Measurements from ENCODE around the gene BBS5. TPM values are rescaled to one million over a fixed set of nuclear protein-coding genes. Genes with fewer than 3 reads are reported as not detected.
"Not testable (repeated sequence)": the region's sequence is repeated elsewhere in the genome, so short reads cannot be mapped to it uniquely, and the experiment has no call there.

Gene BBS5
- 2.1 and 3.2 TPM in 2 replicates for total RNA-seq (2022)
- percentile 38 among the genes with signal in this experiment for Bru-seq, nascent RNA
- BruChase-seq, experiment 1, labeled RNA remaining after a 2-hour chase, result percentile 56 among the genes with signal in this experiment
- BruChase-seq, experiment 2, labeled RNA remaining after a 6-hour chase, result percentile 69 among the genes with signal in this experiment
- long read RNA-seq, result 0 reads

DNA sequence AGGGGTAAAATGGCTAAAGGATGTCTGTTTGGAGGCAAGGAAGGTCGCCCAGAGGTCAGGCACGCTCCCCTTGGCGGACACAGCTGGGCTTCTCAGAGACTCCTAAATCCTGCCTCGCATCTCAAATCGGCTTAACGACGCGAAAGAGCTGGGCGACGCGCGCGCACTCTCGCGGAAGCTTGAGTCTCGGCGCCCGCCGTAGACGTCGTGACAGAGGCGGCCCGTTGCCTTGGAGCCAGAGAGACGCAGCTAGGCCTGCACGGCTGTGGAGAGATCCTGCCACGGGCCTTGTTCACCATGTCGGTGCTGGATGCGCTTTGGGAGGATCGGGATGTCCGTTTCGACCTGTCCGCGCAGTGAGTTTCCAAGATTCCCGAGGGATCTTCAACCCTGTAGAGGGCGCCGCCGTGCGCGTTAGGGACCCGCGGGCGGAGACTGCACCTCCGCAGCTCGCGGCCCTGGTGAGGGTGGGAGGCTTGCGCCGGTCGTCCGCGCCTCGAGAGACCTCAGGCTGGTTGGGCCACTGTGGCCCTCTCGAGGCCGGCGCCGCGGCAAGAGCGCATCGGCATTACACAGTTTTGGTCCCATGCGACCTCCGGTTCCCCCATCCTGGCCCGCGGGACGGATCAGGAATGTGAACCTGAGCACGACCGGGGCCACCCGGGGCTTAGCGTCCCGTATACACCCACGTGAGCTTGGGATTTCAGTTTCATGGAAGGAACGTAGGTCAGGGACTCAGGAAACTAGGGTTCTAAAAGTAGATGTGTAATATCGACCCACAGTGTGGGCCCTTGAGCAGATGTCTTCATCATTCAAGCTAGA is at the start of gene BBS5:
Gene BBS5 (plus strand): TSS at position 238 of the 822 bp plus-strand sequence. CDS start 60 bp downstream, at position 298.
- Mint-ChIP-seq H3K36me3 (ENCODE audit: insufficient read depth, unreplicated experiment) (no peaks in the 10 kb centered on the region), H3K4me3 (ENCODE audit: unreplicated experiment) (peak within 1 kb of the TSS; percentile 63), H3K4me1 (ENCODE audit: low read depth, unreplicated experiment) (peaks cover 12% of the 10 kb centered on the region), H3K9me3 (ENCODE audit: unreplicated experiment) (no peaks in the 10 kb centered on the region), H3K27ac (ENCODE audit: unreplicated experiment) (peak within 1 kb of the TSS; percentile 60), H3K27me3 (ENCODE audit: insufficient read depth, unreplicated experiment) (no peaks in the 10 kb centered on the region)
- ChIA-PET CTCF (interaction anchor here (0.6 to 1.4 kb wide), 5 partner anchors 9 to 348 kb away, joined by 3 to 8 read pairs (median 4); partner anchors contain the start of gene UBR3), POLR2A (interaction anchor here (1.0 kb wide), 1 partner anchor 94 kb away, joined by 3 read pairs; the partner anchor contains the start of gene FASTKD1)
- DNase-seq, result peak; percentile 77 to 85
- Histone ChIP-seq H3K4me3 (ENCODE audit: low read depth, low read length) (peak within 1 kb of the TSS; percentile 77), H3K36me3 (ENCODE audit: control insufficient read depth, insufficient read depth, low read length) (no peaks in the 10 kb centered on the region), H3K27me3 (replicated peaks; ENCODE audit: control insufficient read depth, insufficient read depth, low read length) (no peaks in the 10 kb centered on the region), H3K4me1 (no peaks in the 10 kb centered on the region; the same call in 1 of the 2 replicates), H3K9me3 (no peaks in the 10 kb centered on the region)
- no TSS peak for BruUV-seq (replicated peaks)
- TF ChIP-seq, protein P1, sequence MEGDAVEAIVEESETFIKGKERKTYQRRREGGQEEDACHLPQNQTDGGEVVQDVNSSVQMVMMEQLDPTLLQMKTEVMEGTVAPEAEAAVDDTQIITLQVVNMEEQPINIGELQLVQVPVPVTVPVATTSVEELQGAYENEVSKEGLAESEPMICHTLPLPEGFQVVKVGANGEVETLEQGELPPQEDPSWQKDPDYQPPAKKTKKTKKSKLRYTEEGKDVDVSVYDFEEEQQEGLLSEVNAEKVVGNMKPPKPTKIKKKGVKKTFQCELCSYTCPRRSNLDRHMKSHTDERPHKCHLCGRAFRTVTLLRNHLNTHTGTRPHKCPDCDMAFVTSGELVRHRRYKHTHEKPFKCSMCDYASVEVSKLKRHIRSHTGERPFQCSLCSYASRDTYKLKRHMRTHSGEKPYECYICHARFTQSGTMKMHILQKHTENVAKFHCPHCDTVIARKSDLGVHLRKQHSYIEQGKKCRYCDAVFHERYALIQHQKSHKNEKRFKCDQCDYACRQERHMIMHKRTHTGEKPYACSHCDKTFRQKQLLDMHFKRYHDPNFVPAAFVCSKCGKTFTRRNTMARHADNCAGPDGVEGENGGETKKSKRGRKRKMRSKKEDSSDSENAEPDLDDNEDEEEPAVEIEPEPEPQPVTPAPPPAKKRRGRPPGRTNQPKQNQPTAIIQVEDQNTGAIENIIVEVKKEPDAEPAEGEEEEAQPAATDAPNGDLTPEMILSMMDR (IDR thresholded peaks at IDR 0.05; ENCODE audit: insufficient read depth in 1 of 2, low read depth in 1 of 2, low read length in 1 of 2, severe bottlenecking in 1 of 2, unreplicated experiment in 1 of 2), result peak; percentile 76 to 78
- intact Hi-C loops (cut with micrococcal nuclease; ENCODE audit: unreplicated experiment), result no loop called here

DNA sequence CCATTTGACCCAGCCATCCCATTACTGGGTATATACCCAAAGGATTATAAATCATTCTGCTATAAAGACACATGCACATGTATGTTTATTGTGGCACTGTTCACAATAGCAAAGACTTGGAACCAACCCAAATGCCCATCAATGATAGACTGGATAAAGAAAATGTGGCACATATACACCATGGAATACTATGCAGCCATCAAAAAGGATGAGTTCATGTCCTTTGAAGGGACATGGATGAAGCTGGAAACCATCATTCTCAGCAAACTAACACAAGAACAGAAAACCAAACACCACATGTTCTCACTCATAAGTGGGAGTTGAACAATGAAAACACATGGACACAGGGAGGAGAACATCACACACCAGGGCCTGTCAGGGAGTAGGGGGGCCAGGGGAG is 47.5 kb upstream of the BBS5 start:
- H3K4me1 Mint-ChIP-seq (ENCODE audit: low read depth, unreplicated experiment); BruUV-seq (replicated peaks); DNase-seq; H3K4me1 ChIP-seq; H3K27me3 ChIP-seq (replicated peaks; ENCODE audit: control insufficient read depth, insufficient read depth, low read length); H3K36me3 Mint-ChIP-seq (ENCODE audit: insufficient read depth, unreplicated experiment); CTCF ChIA-PET; POLR2A ChIA-PET; intact Hi-C loops (cut with micrococcal nuclease; ENCODE audit: unreplicated experiment); H3K4me3 ChIP-seq (ENCODE audit: low read depth, low read length); H3K4me3 Mint-ChIP-seq (ENCODE audit: unreplicated experiment); H3K9me3 Mint-ChIP-seq (ENCODE audit: unreplicated experiment); H3K27ac Mint-ChIP-seq (ENCODE audit: unreplicated experiment); H3K36me3 ChIP-seq (ENCODE audit: control insufficient read depth, insufficient read depth, low read length); H3K9me3 ChIP-seq: not testable (repeated sequence)
- peaks cover 11% of the 10 kb centered on the region for H3K27me3 Mint-ChIP-seq (ENCODE audit: insufficient read depth, unreplicated experiment)

DNA sequence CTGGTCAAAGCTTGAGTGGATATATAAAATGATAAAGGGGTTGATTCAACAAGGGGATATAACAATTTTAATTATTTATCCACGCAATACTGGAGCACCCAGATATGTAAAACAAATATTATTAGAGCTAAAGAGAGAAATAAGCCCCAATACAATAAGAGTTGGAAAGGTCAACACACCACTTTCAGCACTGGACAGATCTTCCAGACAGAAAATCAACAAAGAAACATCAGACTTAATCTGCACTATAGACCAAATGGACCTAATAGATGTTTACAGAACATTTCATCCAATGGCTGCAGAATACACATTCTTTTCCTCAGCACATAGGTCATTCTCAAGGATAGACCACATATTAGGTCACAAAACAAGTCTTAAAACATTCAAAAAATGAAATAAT is 45.1 kb upstream of the BBS5 start:
- H3K9me3 ChIP-seq; H3K9me3 Mint-ChIP-seq (ENCODE audit: unreplicated experiment); H3K36me3 ChIP-seq (ENCODE audit: control insufficient read depth, insufficient read depth, low read length); H3K4me3 ChIP-seq (ENCODE audit: low read depth, low read length); H3K36me3 Mint-ChIP-seq (ENCODE audit: insufficient read depth, unreplicated experiment); POLR2A ChIA-PET; H3K4me1 Mint-ChIP-seq (ENCODE audit: low read depth, unreplicated experiment); H3K27ac Mint-ChIP-seq (ENCODE audit: unreplicated experiment); H3K4me1 ChIP-seq; DNase-seq; BruUV-seq (replicated peaks); CTCF ChIA-PET; H3K27me3 ChIP-seq (replicated peaks; ENCODE audit: control insufficient read depth, insufficient read depth, low read length); H3K4me3 Mint-ChIP-seq (ENCODE audit: unreplicated experiment); intact Hi-C loops (cut with micrococcal nuclease; ENCODE audit: unreplicated experiment): not testable (repeated sequence)
- peaks cover 11% of the 10 kb centered on the region for H3K27me3 Mint-ChIP-seq (ENCODE audit: insufficient read depth, unreplicated experiment)

DNA sequence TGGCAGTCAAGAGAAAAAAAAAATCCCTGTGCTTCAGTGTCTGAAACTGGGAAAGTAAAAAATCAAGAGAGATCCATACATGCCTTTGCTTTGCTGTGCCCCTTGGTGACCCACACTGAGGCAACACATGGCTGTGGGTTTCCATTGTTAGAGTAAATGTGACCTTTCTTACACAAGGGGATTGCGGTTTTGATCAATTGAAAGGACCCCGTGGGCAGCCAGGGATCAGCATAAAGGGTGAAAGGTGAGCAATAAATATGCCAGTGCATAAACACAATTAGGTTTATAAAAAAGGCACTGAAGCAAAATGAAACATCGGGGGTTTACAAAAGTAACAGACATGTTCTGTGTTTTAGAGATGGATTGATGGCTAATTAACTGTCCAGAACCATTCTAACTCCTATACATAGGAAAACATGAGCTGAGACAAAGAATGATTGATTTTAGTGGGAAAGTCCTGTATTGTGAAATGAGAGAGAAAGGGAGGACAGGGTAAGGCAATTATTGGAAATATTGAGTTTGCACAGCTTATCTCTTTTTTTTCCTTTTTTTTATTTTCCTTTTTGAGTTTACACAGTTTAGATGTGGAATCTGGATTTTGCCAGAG is 40.7 kb upstream of the BBS5 start:
- Mint-ChIP-seq H3K4me3 (ENCODE audit: unreplicated experiment) (no peak overlapping the region), H3K4me1 (ENCODE audit: low read depth, unreplicated experiment) (no peaks in the 10 kb centered on the region), H3K27ac (ENCODE audit: unreplicated experiment) (no peak overlapping the region), H3K27me3 (ENCODE audit: insufficient read depth, unreplicated experiment) (peaks cover 19% of the 10 kb centered on the region), H3K36me3 (ENCODE audit: insufficient read depth, unreplicated experiment) (no peaks in the 10 kb centered on the region), H3K9me3 (ENCODE audit: unreplicated experiment) (no peaks in the 10 kb centered on the region)
- H3K4me3 ChIP-seq (ENCODE audit: low read depth, low read length), result no peak overlapping the region
- ChIA-PET CTCF (no interaction called here), POLR2A (no interaction called here)
- TF ChIP-seq, protein P1 (IDR thresholded peaks at IDR 0.05; ENCODE audit: insufficient read depth in 1 of 2, low read depth in 1 of 2, low read length in 1 of 2, severe bottlenecking in 1 of 2, unreplicated experiment in 1 of 2), result no peak
- H3K27me3 ChIP-seq (replicated peaks; ENCODE audit: control insufficient read depth, insufficient read depth, low read length), result no peaks in the 10 kb centered on the region
- no peak for DNase-seq
- intact Hi-C loops (cut with micrococcal nuclease; ENCODE audit: unreplicated experiment), result no loop called here
- no peaks in the 10 kb centered on the region for H3K36me3 ChIP-seq (ENCODE audit: control insufficient read depth, insufficient read depth, low read length)
- H3K4me1 ChIP-seq, result no peaks in the 10 kb centered on the region
- no peaks in the 10 kb centered on the region for H3K9me3 ChIP-seq
- BruUV-seq (replicated peaks), result no TSS peak
